ENCODE results near the gene MAPRE3. TPM values are rescaled to one million over a fixed set of nuclear protein-coding genes. Genes with fewer than 3 reads are reported as not detected.

MAPRE3 gene
- total RNA-seq, 1 experiment from 2014 or later: 10.3 TPM

- Mint-ChIP-seq H3K4me3 (no peak overlapping the region), H3K27me3 (ENCODE audit: low read depth) (no peaks in the 10 kb centered on the region; the same call in 1 of the 2 replicates), H3K36me3 (no peaks in the 10 kb centered on the region), H3K27ac (no peak overlapping the region), H3K4me1 (no peaks in the 10 kb centered on the region), H3K9me3 (no peaks in the 10 kb centered on the region)
- CTCF ChIA-PET: interaction anchor here (1.4 to 2.5 kb wide), 4 partner anchors 23 to 147 kb away, joined by 5 to 16 read pairs (median 8); no protein-coding TSS in a partner anchor
- POLR2A ChIA-PET: no interaction called here
- no peak for TF ChIP-seq MXD4 (CRISPR knock-in tag; IDR thresholded peaks at IDR 0.05; ENCODE audit: borderline replicate concordance)
- TF ChIP-seq E2F5 (CRISPR knock-in tag; IDR thresholded peaks at IDR 0.05): no peak
- TF ChIP-seq MLX (CRISPR knock-in tag; IDR thresholded peaks at IDR 0.05): no peak
- no peak for TF ChIP-seq KAT7 (CRISPR knock-in tag; IDR thresholded peaks at IDR 0.05; ENCODE audit: borderline replicate concordance)
- TF ChIP-seq NFATC4 (CRISPR knock-in tag; IDR thresholded peaks at IDR 0.05): no peak
- no peak for TF ChIP-seq ZNF219 (CRISPR knock-in tag; IDR thresholded peaks at IDR 0.05; ENCODE audit: borderline replicate concordance)
- TF ChIP-seq SMAD4 (CRISPR knock-in tag; IDR thresholded peaks at IDR 0.05): no peak
- no peak for TF ChIP-seq E2F1 (CRISPR knock-in tag; IDR thresholded peaks at IDR 0.05)
- no peak for TF ChIP-seq ATF6 (CRISPR knock-in tag; IDR thresholded peaks at IDR 0.05)
- no peak for TF ChIP-seq TP53 (CRISPR knock-in tag; IDR thresholded peaks at IDR 0.05)
- DNase-seq (ENCODE audit: low spot score) (no peak), ATAC-seq (no peak)
These were observed 23.3 kb downstream of the MAPRE3 start for GRCh38 chr2:26993768-26994167.

GRCh38 chr2:26994983-26995382 is 24.5 kb downstream of the MAPRE3 start:
- Mint-ChIP-seq H3K9me3 (no peaks in the 10 kb centered on the region), H3K27ac (no peak overlapping the region), H3K4me1 (no peaks in the 10 kb centered on the region), H3K4me3 (no peak overlapping the region), H3K27me3 (ENCODE audit: low read depth) (no peaks in the 10 kb centered on the region; the same call in 1 of the 2 replicates), H3K36me3 (no peaks in the 10 kb centered on the region)
- ATAC-seq (no peak), DNase-seq (ENCODE audit: low spot score) (no peak)
- POLR2A ChIA-PET: no interaction called here
- CTCF ChIA-PET: interaction anchor here (0.7 to 2.5 kb wide), 5 partner anchors 22 to 417 kb away, joined by 3 to 16 read pairs (median 7); no protein-coding TSS in a partner anchor
- TF ChIP-seq KAT7 (CRISPR knock-in tag; IDR thresholded peaks at IDR 0.05; ENCODE audit: borderline replicate concordance) (no peak), AR (CRISPR knock-in tag; IDR thresholded peaks at IDR 0.05) (no peak), ZNF671 (CRISPR knock-in tag; IDR thresholded peaks at IDR 0.05) (no peak), ZSCAN18 (CRISPR knock-in tag; IDR thresholded peaks at IDR 0.05) (no peak), ZNF219 (CRISPR knock-in tag; IDR thresholded peaks at IDR 0.05; ENCODE audit: borderline replicate concordance) (no peak), ZBTB43 (CRISPR knock-in tag; IDR thresholded peaks at IDR 0.05) (no peak), ZNF281 (CRISPR knock-in tag; IDR thresholded peaks at IDR 0.05) (no peak), IRF1 (CRISPR knock-in tag; IDR thresholded peaks at IDR 0.05) (no peak), ZNF416 (CRISPR knock-in tag; IDR thresholded peaks at IDR 0.05) (no peak), CREM (CRISPR knock-in tag; IDR thresholded peaks at IDR 0.05) (no peak), USF2 (CRISPR knock-in tag; IDR thresholded peaks at IDR 0.05) (no peak)

Measured in WTC11 (cell line).